ENCODE measurements around the gene CCDC85C. TPM values are rescaled to one million over a fixed set of nuclear protein-coding genes. Genes with fewer than 3 reads are reported as not detected.

Gene CCDC85C
- polyA plus RNA-seq, 1 experiment: 11.8 TPM

- no peak overlapping the region for H3K4me3 ChIP-seq (ENCODE audit: low read depth, low read length)
- TF ChIP-seq CTCF (IDR thresholded peaks at IDR 0.05; ENCODE audit: insufficient read depth, low read depth, low read length): no peak
- no peak for DNase-seq (ENCODE audit: low read depth)
- no peaks in the 10 kb centered on the region for H3K27me3 ChIP-seq (ENCODE audit: control insufficient read depth, insufficient read depth, low read length)
- no peaks in the 10 kb centered on the region for H3K36me3 ChIP-seq (ENCODE audit: control insufficient read depth, insufficient read depth, low read length)
- ChIA-PET POLR2A (no interaction called here), CTCF (interaction anchor here (1.1 to 3.6 kb wide), 5 partner anchors 8 to 102 kb away, joined by 3 to 14 read pairs (median 5); no protein-coding TSS in a partner anchor)
Measured at GRCh38 chr14:99619835-99620834, 16.1 kb upstream of the CCDC85C start.

- no peak for DNase-seq (ENCODE audit: low read depth)
- TF ChIP-seq CTCF (IDR thresholded peaks at IDR 0.05; ENCODE audit: insufficient read depth, low read depth, low read length): no peak
- CTCF ChIA-PET: interaction anchor here (0.8 to 3.6 kb wide), 4 partner anchors 7 to 99 kb away, joined by 3 to 14 read pairs (median 6); no protein-coding TSS in a partner anchor
Measured at GRCh38 chr14:99616832-99617800, 13.1 kb upstream of the CCDC85C start.

GRCh38 chr14:99615497-99616157 lies 11.6 kb upstream of the CCDC85C start:
- ChIA-PET POLR2A (no interaction called here), CTCF (interaction anchor here (0.7 to 0.8 kb wide), 3 partner anchors 10 to 139 kb away, joined by 3 to 4 read pairs (median 3); no protein-coding TSS in a partner anchor)
- Histone ChIP-seq H3K4me3 (ENCODE audit: low read depth, low read length) (no peak overlapping the region), H3K27me3 (ENCODE audit: control insufficient read depth, insufficient read depth, low read length) (no peaks in the 10 kb centered on the region), H3K36me3 (ENCODE audit: control insufficient read depth, insufficient read depth, low read length) (no peaks in the 10 kb centered on the region)
- TF ChIP-seq CTCF (IDR thresholded peaks at IDR 0.05; ENCODE audit: insufficient read depth, low read depth, low read length): no peak
- no peak for DNase-seq (ENCODE audit: low read depth)

More at GRCh38 chr14:99616832-99617800, 13.1 kb upstream of the CCDC85C start:
- Histone ChIP-seq H3K27me3 (ENCODE audit: control insufficient read depth, insufficient read depth, low read length) (no peaks in the 10 kb centered on the region), H3K36me3 (ENCODE audit: control insufficient read depth, insufficient read depth, low read length) (no peaks in the 10 kb centered on the region), H3K4me3 (ENCODE audit: low read depth, low read length) (no peak overlapping the region)
- POLR2A ChIA-PET: no interaction called here

GRCh38 chr14:99612738-99613330 lies 8.8 kb upstream of the CCDC85C start:
- POLR2A ChIA-PET: interaction anchor here (0.6 kb wide), 1 partner anchor 714 kb away, joined by 4 read pairs; no protein-coding TSS in a partner anchor
- CTCF ChIA-PET: interaction anchor here (1.8 kb wide), 1 partner anchor 95 kb away, joined by 4 read pairs; no protein-coding TSS in a partner anchor
- no peaks in the 10 kb centered on the region for H3K27me3 ChIP-seq (ENCODE audit: control insufficient read depth, insufficient read depth, low read length)
- no peak for TF ChIP-seq CTCF (IDR thresholded peaks at IDR 0.05; ENCODE audit: insufficient read depth, low read depth, low read length)
- no peak for DNase-seq (ENCODE audit: low read depth)
- H3K36me3 ChIP-seq (ENCODE audit: control insufficient read depth, insufficient read depth, low read length): no peaks in the 10 kb centered on the region
- H3K4me3 ChIP-seq (ENCODE audit: low read depth, low read length): no peak overlapping the region

Data from BJ (cell line).